SK-N-SH (cell line): ENCODE results near the gene NNT.
"Not testable (repeated sequence)": the region's sequence is repeated elsewhere in the genome, so short reads cannot be mapped to it uniquely, and the experiment has no call there.

ENCODE experiments used
- CHD2 ChIP-seq: fragments of 150-350 bp; IDR thresholded peaks from 2 replicates; pipeline ENCODE4 v1.6.1; 2018; ENCODE audit warnings: low read length; ENCODE audit not compliant: partially characterized antibody
- EZH2phosphoT487 ChIP-seq: fragments of 200-600 bp; sonication (generic); IDR thresholded peaks from 2 replicates; pipeline ENCODE4 v1.6.1; 2017; ENCODE audit warnings: low read depth, mixed run types, mild to moderate bottlenecking, antibody characterized with exemption, moderate library complexity, borderline replicate concordance
- JUND ChIP-seq: IDR thresholded peaks from 2 replicates; pipeline ENCODE4 v1.4.0; 2012
- POLR2AphosphoS5 ChIP-seq: IDR thresholded peaks from 2 replicates; pipeline ENCODE4 v1.6.1; 2012; ENCODE audit warnings: low read depth, low read length
- SMC3 ChIP-seq: IDR thresholded peaks from 2 replicates; pipeline ENCODE4 v1.6.1; 2012; ENCODE audit warnings: low read depth, low read length, improper control_type of control experiment
- TAF1 ChIP-seq: IDR thresholded peaks from 2 replicates; pipeline ENCODE4 v1.6.1; 2012; ENCODE audit warnings: low read depth, mild to moderate bottlenecking, low read length, moderate library complexity, borderline replicate concordance
- TCF12 ChIP-seq: IDR thresholded peaks from 2 replicates; pipeline ENCODE4 v1.4.0; 2012
- YY1 ChIP-seq: IDR thresholded peaks from 2 replicates; pipeline ENCODE4 v1.4.0; 2012; ENCODE audit warnings: low read depth, mild to moderate bottlenecking
- TF ChIP-seq, protein P1 (sequence below): fragments of 200-600 bp; sonication (generic); IDR thresholded peaks from 2 replicates; pipeline ENCODE4 v1.6.1; 2017; ENCODE audit warnings: antibody characterized with exemption, mild to moderate bottlenecking, moderate library complexity
- TF ChIP-seq, protein P2 (sequence below): fragments of 150-350 bp; IDR thresholded peaks from 2 replicates; pipeline ENCODE4 v1.6.1; 2017; ENCODE audit warnings: antibody characterized with exemption, low read length, low read depth, borderline replicate concordance
- TF ChIP-seq, protein P3 (sequence below): IDR thresholded peaks from 2 replicates; pipeline ENCODE4 v1.4.0; 2012; ENCODE audit warnings: low read depth
- TF ChIP-seq, protein P4 (sequence below): IDR thresholded peaks from 2 replicates; pipeline ENCODE4 v1.6.1; 2012; ENCODE audit warnings: mild to moderate bottlenecking, low read depth, low read length, moderate library complexity
- TF ChIP-seq, protein P5 (sequence below): fragments of 150-350 bp; IDR thresholded peaks from 2 replicates; pipeline ENCODE4 v1.6.1; 2016; ENCODE audit warnings: mild to moderate bottlenecking, low read depth, low read length

DNA sequence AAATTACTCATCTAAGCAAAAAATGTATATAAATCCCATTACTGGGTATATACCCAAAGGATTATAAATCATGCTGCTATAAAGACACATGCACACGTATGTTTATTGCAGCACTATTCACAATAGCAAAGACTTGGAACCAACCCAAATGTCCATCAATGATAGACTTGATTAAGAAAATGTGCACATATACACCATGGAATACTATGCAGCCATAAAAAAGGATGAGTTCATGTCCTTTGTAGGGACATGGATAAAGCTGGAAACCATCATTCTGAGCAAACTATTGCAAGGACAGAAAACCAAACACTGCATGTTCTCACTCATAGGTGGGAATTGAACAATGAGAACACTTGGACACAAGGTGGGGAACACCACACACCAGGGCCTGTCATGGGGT, 103.6 kb downstream of the NNT start:
- TF ChIP-seq, protein P1, sequence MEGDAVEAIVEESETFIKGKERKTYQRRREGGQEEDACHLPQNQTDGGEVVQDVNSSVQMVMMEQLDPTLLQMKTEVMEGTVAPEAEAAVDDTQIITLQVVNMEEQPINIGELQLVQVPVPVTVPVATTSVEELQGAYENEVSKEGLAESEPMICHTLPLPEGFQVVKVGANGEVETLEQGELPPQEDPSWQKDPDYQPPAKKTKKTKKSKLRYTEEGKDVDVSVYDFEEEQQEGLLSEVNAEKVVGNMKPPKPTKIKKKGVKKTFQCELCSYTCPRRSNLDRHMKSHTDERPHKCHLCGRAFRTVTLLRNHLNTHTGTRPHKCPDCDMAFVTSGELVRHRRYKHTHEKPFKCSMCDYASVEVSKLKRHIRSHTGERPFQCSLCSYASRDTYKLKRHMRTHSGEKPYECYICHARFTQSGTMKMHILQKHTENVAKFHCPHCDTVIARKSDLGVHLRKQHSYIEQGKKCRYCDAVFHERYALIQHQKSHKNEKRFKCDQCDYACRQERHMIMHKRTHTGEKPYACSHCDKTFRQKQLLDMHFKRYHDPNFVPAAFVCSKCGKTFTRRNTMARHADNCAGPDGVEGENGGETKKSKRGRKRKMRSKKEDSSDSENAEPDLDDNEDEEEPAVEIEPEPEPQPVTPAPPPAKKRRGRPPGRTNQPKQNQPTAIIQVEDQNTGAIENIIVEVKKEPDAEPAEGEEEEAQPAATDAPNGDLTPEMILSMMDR: not testable (repeated sequence)
- not testable (repeated sequence) for TF ChIP-seq POLR2AphosphoS5, YY1, TCF12, TAF1, SMC3, CHD2, EZH2phosphoT487, JUND
- TF ChIP-seq, protein P2, sequence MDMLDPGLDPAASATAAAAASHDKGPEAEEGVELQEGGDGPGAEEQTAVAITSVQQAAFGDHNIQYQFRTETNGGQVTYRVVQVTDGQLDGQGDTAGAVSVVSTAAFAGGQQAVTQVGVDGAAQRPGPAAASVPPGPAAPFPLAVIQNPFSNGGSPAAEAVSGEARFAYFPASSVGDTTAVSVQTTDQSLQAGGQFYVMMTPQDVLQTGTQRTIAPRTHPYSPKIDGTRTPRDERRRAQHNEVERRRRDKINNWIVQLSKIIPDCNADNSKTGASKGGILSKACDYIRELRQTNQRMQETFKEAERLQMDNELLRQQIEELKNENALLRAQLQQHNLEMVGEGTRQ: not testable (repeated sequence)
- TF ChIP-seq, protein P3, sequence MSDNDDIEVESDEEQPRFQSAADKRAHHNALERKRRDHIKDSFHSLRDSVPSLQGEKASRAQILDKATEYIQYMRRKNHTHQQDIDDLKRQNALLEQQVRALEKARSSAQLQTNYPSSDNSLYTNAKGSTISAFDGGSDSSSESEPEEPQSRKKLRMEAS: not testable (repeated sequence)
- TF ChIP-seq, protein P4, sequence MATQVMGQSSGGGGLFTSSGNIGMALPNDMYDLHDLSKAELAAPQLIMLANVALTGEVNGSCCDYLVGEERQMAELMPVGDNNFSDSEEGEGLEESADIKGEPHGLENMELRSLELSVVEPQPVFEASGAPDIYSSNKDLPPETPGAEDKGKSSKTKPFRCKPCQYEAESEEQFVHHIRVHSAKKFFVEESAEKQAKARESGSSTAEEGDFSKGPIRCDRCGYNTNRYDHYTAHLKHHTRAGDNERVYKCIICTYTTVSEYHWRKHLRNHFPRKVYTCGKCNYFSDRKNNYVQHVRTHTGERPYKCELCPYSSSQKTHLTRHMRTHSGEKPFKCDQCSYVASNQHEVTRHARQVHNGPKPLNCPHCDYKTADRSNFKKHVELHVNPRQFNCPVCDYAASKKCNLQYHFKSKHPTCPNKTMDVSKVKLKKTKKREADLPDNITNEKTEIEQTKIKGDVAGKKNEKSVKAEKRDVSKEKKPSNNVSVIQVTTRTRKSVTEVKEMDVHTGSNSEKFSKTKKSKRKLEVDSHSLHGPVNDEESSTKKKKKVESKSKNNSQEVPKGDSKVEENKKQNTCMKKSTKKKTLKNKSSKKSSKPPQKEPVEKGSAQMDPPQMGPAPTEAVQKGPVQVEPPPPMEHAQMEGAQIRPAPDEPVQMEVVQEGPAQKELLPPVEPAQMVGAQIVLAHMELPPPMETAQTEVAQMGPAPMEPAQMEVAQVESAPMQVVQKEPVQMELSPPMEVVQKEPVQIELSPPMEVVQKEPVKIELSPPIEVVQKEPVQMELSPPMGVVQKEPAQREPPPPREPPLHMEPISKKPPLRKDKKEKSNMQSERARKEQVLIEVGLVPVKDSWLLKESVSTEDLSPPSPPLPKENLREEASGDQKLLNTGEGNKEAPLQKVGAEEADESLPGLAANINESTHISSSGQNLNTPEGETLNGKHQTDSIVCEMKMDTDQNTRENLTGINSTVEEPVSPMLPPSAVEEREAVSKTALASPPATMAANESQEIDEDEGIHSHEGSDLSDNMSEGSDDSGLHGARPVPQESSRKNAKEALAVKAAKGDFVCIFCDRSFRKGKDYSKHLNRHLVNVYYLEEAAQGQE: not testable (repeated sequence)
- TF ChIP-seq, protein P5, sequence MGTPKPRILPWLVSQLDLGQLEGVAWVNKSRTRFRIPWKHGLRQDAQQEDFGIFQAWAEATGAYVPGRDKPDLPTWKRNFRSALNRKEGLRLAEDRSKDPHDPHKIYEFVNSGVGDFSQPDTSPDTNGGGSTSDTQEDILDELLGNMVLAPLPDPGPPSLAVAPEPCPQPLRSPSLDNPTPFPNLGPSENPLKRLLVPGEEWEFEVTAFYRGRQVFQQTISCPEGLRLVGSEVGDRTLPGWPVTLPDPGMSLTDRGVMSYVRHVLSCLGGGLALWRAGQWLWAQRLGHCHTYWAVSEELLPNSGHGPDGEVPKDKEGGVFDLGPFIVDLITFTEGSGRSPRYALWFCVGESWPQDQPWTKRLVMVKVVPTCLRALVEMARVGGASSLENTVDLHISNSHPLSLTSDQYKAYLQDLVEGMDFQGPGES: not testable (repeated sequence)
